SU-DHL-6 (cell line): ENCODE data around the gene TMPRSS11A.

ENCODE experiments used
- H2AFZ ChIP-seq: fragments of 200-600 bp; sonication (generic); 2 replicates; pipeline ENCODE4 v1.6.1; 2014; ENCODE audit warnings: low read depth, mild to moderate bottlenecking, moderate library complexity, mixed read lengths, antibody characterized with exemption, low read length; ENCODE audit not compliant: severe bottlenecking
- H3F3A ChIP-seq: fragments of 200-600 bp; shearing (Covaris generic); 2 replicates; pipeline ENCODE4 v1.6.0; 2016; ENCODE audit warnings: antibody characterized with exemption, mild to moderate bottlenecking; ENCODE audit not compliant: insufficient read depth
- H3K27ac ChIP-seq: fragments of 200-600 bp; sonication (generic); 2 replicates; pipeline ENCODE4 v1.5.1; 2016; ENCODE audit warnings: low read depth, mild to moderate bottlenecking, low read length, moderate library complexity, mixed read lengths
- H3K27me3 ChIP-seq: fragments of 200-600 bp; sonication (generic), shearing (Covaris generic); 2 replicates; pipeline ENCODE4 v1.6.0; 2014; ENCODE audit warnings: mild to moderate bottlenecking, low read length
- H3K36me3 ChIP-seq: fragments of 200-600 bp; sonication (generic); 2 replicates; pipeline ENCODE4 v1.6.1; 2014; ENCODE audit warnings: mild to moderate bottlenecking, low read length, mixed read lengths
- H3K4me2 ChIP-seq: fragments of 300-600, 200-600 bp; shearing (Covaris generic), sonication (generic); 2 replicates; pipeline ENCODE4 v1.6.0; 2014; ENCODE audit warnings: low read length, low read depth, mild to moderate bottlenecking; ENCODE audit not compliant: poor library complexity, severe bottlenecking
- H3K4me3 ChIP-seq: fragments of 200-600 bp; sonication (generic); 2 replicates; pipeline ENCODE4 v1.5.1; 2014; ENCODE audit warnings: antibody characterized with exemption, low read length, mild to moderate bottlenecking, mixed read lengths; ENCODE audit not compliant: insufficient read depth, poor library complexity, severe bottlenecking
- H3K79me2 ChIP-seq: fragments of 200-600 bp; sonication (generic); 2 replicates; pipeline ENCODE4 v1.6.1; 2014; ENCODE audit warnings: mild to moderate bottlenecking, low read length, moderate library complexity; ENCODE audit not compliant: insufficient read depth
- H3K9ac ChIP-seq: fragments of 200-600 bp; sonication (generic); 2 replicates; pipeline ENCODE4 v1.7.0; 2014; ENCODE audit warnings: mild to moderate bottlenecking, low read length
- H3K9me2 ChIP-seq: fragments of 200-600 bp; sonication (generic); replicated peaks from 2 replicates; pipeline ENCODE4 v1.6.1; 2014; ENCODE audit warnings: low read length; ENCODE audit not compliant: insufficient read depth
- H3K9me3 ChIP-seq: fragments of 200-600 bp; sonication (generic); 2 replicates; pipeline ENCODE4 v1.6.1; 2014; ENCODE audit warnings: low read length, mixed read lengths; ENCODE audit not compliant: insufficient read depth
- H4K20me1 ChIP-seq: fragments of 200-600 bp; sonication (generic); 2 replicates; pipeline ENCODE4 v1.6.1; 2014; ENCODE audit warnings: low read depth, mild to moderate bottlenecking, antibody characterized with exemption, low read length, moderate library complexity, mixed read lengths
- EZH2phosphoT487 ChIP-seq: fragments of 200-600 bp; sonication (generic), shearing (Covaris generic); conservative IDR thresholded peaks from 2 replicates; pipeline ENCODE4 v1.6.1; 2018; ENCODE audit warnings: mild to moderate bottlenecking, antibody characterized with exemption, low read length, moderate library complexity, mixed read lengths
- TF ChIP-seq, protein P1 (sequence below): fragments of 200-600 bp; sonication (generic); IDR thresholded peaks from one replicate; pipeline ENCODE4 v1.5.1; 2017; ENCODE audit warnings: antibody characterized with exemption, mild to moderate bottlenecking, low read length, moderate library complexity; ENCODE audit not compliant: insufficient read depth, poor library complexity, severe bottlenecking

Gene TMPRSS11A

DNA sequence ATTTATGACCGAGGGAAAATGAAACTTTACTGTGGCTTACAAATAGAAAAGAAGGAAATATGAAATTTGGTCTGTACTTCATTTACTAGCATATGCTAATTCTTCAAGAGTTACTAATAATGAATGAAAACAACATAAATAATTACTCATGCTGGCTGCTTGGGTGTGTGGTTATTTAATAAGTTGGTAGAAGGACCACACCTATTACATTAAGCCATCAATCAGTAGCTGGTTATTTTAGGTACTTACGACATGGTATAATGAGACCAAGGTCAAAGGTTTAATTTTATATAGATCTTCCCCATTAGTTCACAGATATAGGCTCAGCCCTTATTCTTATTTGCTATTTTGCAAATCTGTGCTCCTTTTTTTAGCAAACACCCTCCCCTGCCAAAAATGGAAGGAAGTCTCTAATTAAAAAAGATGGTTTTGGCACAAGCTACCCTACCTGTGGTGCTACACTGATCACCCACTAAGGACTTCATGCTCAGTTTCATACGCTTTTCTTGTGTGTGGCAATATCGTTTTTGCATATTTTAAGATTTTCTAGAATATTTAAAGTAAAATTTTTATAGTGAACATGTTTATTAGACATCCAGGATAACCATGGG is 93.6 kb downstream of the TMPRSS11A start:
- Histone ChIP-seq H3K9ac (no peak overlapping the region), H3K4me3 (no peak overlapping the region), H3K36me3 (no peaks in the 10 kb centered on the region), H3K27me3 (no peaks in the 10 kb centered on the region), H3K9me2 (no peaks in the 10 kb centered on the region), H3K9me3 (no peaks in the 10 kb centered on the region), H3K4me2 (no peak overlapping the region), H3K79me2 (no peaks in the 10 kb centered on the region), H3F3A (no peaks in the 10 kb centered on the region), H2AFZ (no peak overlapping the region), H4K20me1 (no peaks in the 10 kb centered on the region), H3K27ac (no peak overlapping the region)
- TF ChIP-seq, protein P1, sequence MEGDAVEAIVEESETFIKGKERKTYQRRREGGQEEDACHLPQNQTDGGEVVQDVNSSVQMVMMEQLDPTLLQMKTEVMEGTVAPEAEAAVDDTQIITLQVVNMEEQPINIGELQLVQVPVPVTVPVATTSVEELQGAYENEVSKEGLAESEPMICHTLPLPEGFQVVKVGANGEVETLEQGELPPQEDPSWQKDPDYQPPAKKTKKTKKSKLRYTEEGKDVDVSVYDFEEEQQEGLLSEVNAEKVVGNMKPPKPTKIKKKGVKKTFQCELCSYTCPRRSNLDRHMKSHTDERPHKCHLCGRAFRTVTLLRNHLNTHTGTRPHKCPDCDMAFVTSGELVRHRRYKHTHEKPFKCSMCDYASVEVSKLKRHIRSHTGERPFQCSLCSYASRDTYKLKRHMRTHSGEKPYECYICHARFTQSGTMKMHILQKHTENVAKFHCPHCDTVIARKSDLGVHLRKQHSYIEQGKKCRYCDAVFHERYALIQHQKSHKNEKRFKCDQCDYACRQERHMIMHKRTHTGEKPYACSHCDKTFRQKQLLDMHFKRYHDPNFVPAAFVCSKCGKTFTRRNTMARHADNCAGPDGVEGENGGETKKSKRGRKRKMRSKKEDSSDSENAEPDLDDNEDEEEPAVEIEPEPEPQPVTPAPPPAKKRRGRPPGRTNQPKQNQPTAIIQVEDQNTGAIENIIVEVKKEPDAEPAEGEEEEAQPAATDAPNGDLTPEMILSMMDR: no peak
- no peak for TF ChIP-seq EZH2phosphoT487

DNA sequence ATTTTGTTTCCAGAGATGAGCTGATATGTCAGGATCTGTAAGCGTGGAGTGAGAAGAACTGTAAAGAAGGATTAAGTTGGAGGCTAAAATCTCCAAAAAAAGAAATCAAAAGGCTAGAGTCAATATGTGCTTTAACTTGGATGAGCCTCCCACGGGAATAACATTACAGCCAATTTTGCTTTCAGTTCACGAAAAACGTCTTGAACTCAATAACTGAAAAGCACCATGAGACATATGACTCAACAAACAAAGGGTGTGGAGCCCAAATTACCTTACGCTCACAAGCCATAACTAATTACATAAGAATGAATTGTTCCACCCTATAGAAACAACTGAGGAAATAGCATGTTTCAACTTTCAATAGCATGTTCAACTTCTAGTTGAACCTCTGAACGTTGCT is 101.8 kb downstream of the TMPRSS11A start:
- H3K27me3 ChIP-seq: no peaks in the 10 kb centered on the region
- H3K79me2 ChIP-seq: no peaks in the 10 kb centered on the region
- H3K36me3 ChIP-seq: no peaks in the 10 kb centered on the region
- H3K27ac ChIP-seq: no peak overlapping the region
- no peak overlapping the region for H3K4me2 ChIP-seq
- H3K4me3 ChIP-seq: no peak overlapping the region
- H2AFZ ChIP-seq: no peak overlapping the region
- TF ChIP-seq, protein P1: no peak
- TF ChIP-seq EZH2phosphoT487: no peak
- H3K9ac ChIP-seq: no peak overlapping the region
- H3K9me2 ChIP-seq: no peaks in the 10 kb centered on the region
- no peaks in the 10 kb centered on the region for H3F3A ChIP-seq
- H4K20me1 ChIP-seq: no peaks in the 10 kb centered on the region
- H3K9me3 ChIP-seq: no peaks in the 10 kb centered on the region
